ENCODE results near the gene EHD4.

The EHD4 gene

GRCh38 chr15:41881550-41881919, 90.8 kb downstream of the EHD4 start:
- no peak overlapping the region for H3K9ac ChIP-seq (ENCODE audit: low read length)
- H3K9me2 ChIP-seq (ENCODE audit: low read depth, low read length), result no peaks in the 10 kb centered on the region
- H3K4me2 ChIP-seq (ENCODE audit: low read length), result no peak overlapping the region
- no peak overlapping the region for H3K27ac ChIP-seq (ENCODE audit: low read depth, low read length, poor library complexity, severe bottlenecking)
- H3K27me3 ChIP-seq (ENCODE audit: insufficient read depth, low read length), result peaks cover 7% of the 10 kb centered on the region
- H2AFZ ChIP-seq (ENCODE audit: low read length), result no peak overlapping the region
- no peaks in the 10 kb centered on the region for H4K20me1 ChIP-seq (ENCODE audit: insufficient read depth, low read length)
- no peaks in the 10 kb centered on the region for H3K79me2 ChIP-seq (ENCODE audit: insufficient read depth, low read length)
- H3K4me3 ChIP-seq (ENCODE audit: low read depth, low read length, poor library complexity, severe bottlenecking), result no peak overlapping the region
- TF ChIP-seq CTCF (IDR thresholded peaks at IDR 0.05; ENCODE audit: low read length) (no peak), EZH2 (IDR thresholded peaks at IDR 0.05; ENCODE audit: borderline replicate concordance, low read length) (no peak)
- H3K4me1 ChIP-seq (ENCODE audit: insufficient read depth, low read length, severe bottlenecking), result no peaks in the 10 kb centered on the region
- H3K9me3 ChIP-seq (ENCODE audit: low read length), result no peaks in the 10 kb centered on the region
- H3F3A ChIP-seq (ENCODE audit: insufficient read depth, low read length), result no peaks in the 10 kb centered on the region
- no peaks in the 10 kb centered on the region for H3K36me3 ChIP-seq (ENCODE audit: insufficient read depth, low read length)

- H3K4me2 ChIP-seq (ENCODE audit: low read length), result no peak overlapping the region
- no peaks in the 10 kb centered on the region for H4K20me1 ChIP-seq (ENCODE audit: insufficient read depth, low read length)
- no peaks in the 10 kb centered on the region for H3K36me3 ChIP-seq (ENCODE audit: insufficient read depth, low read length)
- no peaks in the 10 kb centered on the region for H3K9me2 ChIP-seq (ENCODE audit: low read depth, low read length)
- no peaks in the 10 kb centered on the region for H3K9me3 ChIP-seq (ENCODE audit: low read length)
- H3F3A ChIP-seq (ENCODE audit: insufficient read depth, low read length), result no peaks in the 10 kb centered on the region
- no peaks in the 10 kb centered on the region for H3K4me1 ChIP-seq (ENCODE audit: insufficient read depth, low read length, severe bottlenecking)
- TF ChIP-seq CTCF (IDR thresholded peaks at IDR 0.05; ENCODE audit: low read length) (no peak), EZH2 (IDR thresholded peaks at IDR 0.05; ENCODE audit: borderline replicate concordance, low read length) (no peak)
- no peak overlapping the region for H2AFZ ChIP-seq (ENCODE audit: low read length)
- no peak overlapping the region for H3K27ac ChIP-seq (ENCODE audit: low read depth, low read length, poor library complexity, severe bottlenecking)
- no peaks in the 10 kb centered on the region for H3K79me2 ChIP-seq (ENCODE audit: insufficient read depth, low read length)
- no peak overlapping the region for H3K4me3 ChIP-seq (ENCODE audit: low read depth, low read length, poor library complexity, severe bottlenecking)
- peaks cover 7% of the 10 kb centered on the region for H3K27me3 ChIP-seq (ENCODE audit: insufficient read depth, low read length)
- no peak overlapping the region for H3K9ac ChIP-seq (ENCODE audit: low read length)
Measured at GRCh38 chr15:41881086-41881485, 91.3 kb downstream of the EHD4 start.

- H3K9me2 ChIP-seq (ENCODE audit: low read depth, low read length), result no peaks in the 10 kb centered on the region
Measured at GRCh38 chr15:41880156-41880877, 92.0 kb downstream of the EHD4 start.

More at GRCh38 chr15:41880156-41880877, 92.0 kb downstream of the EHD4 start:
- Histone ChIP-seq H3K9ac (ENCODE audit: low read length) (no peak overlapping the region), H3K4me3 (ENCODE audit: low read depth, low read length, poor library complexity, severe bottlenecking) (no peak overlapping the region), H3F3A (ENCODE audit: insufficient read depth, low read length) (no peaks in the 10 kb centered on the region), H3K36me3 (ENCODE audit: insufficient read depth, low read length) (no peaks in the 10 kb centered on the region), H3K27ac (ENCODE audit: low read depth, low read length, poor library complexity, severe bottlenecking) (no peak overlapping the region), H4K20me1 (ENCODE audit: insufficient read depth, low read length) (no peaks in the 10 kb centered on the region), H3K9me3 (ENCODE audit: low read length) (no peaks in the 10 kb centered on the region), H3K4me2 (ENCODE audit: low read length) (no peak overlapping the region), H3K27me3 (ENCODE audit: insufficient read depth, low read length) (peaks cover 7% of the 10 kb centered on the region; the same call in 1 of the 2 replicates), H3K79me2 (ENCODE audit: insufficient read depth, low read length) (no peaks in the 10 kb centered on the region), H3K4me1 (ENCODE audit: insufficient read depth, low read length, severe bottlenecking) (no peaks in the 10 kb centered on the region), H2AFZ (ENCODE audit: low read length) (no peak overlapping the region)
- TF ChIP-seq CTCF (IDR thresholded peaks at IDR 0.05; ENCODE audit: low read length) (no peak), EZH2 (IDR thresholded peaks at IDR 0.05; ENCODE audit: borderline replicate concordance, low read length) (no peak)
